Nephron (organoid): Measurements from ENCODE around the gene SGMS2.

ENCODE experiments used
- H3K27ac Mint-ChIP-seq, 3 experiments: 2 replicates each; pipeline ENCODE4 v1.8.0; 2020; ENCODE audit warnings: mixed read lengths in 3 of 3, mild to moderate bottlenecking in 2 of 3, moderate library complexity in 1 of 3
- H3K27me3 Mint-ChIP-seq: 2 replicates; pipeline ENCODE4 v1.8.0; 2021; ENCODE audit warnings: low read depth, mild to moderate bottlenecking, moderate library complexity, mixed read lengths
- H3K36me3 Mint-ChIP-seq: 2 replicates; pipeline ENCODE4 v1.8.0; 2020; ENCODE audit warnings: low read depth, mixed read lengths
- H3K4me1 Mint-ChIP-seq: 2 replicates; pipeline ENCODE4 v1.8.0; 2020; ENCODE audit warnings: mixed read lengths
- H3K4me3 Mint-ChIP-seq, 3 experiments: 2 replicates each; pipeline ENCODE4 v1.8.0; 2020; ENCODE audit warnings: mild to moderate bottlenecking in 3 of 3, mixed read lengths in 3 of 3, moderate library complexity in 2 of 3
- H3K9me3 Mint-ChIP-seq: 2 replicates; pipeline ENCODE4 v1.8.0; 2020; ENCODE audit warnings: mixed read lengths
- TF ChIP-seq, protein P1 (sequence below), 3 experiments: fragments of 200-600 bp; sonication (generic); IDR thresholded peaks; one replicate each; pipeline ENCODE4 v1.5.0; 2021; ENCODE audit warnings: antibody characterized with exemption in 3 of 3; ENCODE audit not compliant: unreplicated experiment in 3 of 3

Gene SGMS2

DNA sequence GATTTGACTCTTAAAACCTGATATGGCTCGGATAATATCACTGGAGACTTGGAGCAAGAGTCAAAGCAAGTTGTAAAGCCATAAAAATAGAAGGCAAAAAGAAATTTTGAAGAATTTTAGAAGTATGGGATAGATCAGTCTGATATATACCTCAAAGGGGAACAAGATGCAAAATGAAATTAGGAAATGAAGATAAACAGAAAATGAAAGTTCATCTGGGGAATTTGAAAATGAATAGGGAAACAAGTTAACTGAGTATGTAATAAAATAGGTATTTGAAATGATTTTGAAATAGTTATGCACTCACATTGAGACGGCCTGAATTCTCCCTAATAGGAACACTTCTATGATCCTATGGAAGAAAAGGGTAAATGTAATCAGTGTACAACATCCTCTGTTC is 112.3 kb downstream of the SGMS2 start:
- peaks cover 9% of the 10 kb centered on the region for H3K4me1 Mint-ChIP-seq
- H3K4me3 Mint-ChIP-seq = no peak overlapping the region
- peaks cover 4% of the 10 kb centered on the region for H3K27me3 Mint-ChIP-seq
- TF ChIP-seq, protein P1, sequence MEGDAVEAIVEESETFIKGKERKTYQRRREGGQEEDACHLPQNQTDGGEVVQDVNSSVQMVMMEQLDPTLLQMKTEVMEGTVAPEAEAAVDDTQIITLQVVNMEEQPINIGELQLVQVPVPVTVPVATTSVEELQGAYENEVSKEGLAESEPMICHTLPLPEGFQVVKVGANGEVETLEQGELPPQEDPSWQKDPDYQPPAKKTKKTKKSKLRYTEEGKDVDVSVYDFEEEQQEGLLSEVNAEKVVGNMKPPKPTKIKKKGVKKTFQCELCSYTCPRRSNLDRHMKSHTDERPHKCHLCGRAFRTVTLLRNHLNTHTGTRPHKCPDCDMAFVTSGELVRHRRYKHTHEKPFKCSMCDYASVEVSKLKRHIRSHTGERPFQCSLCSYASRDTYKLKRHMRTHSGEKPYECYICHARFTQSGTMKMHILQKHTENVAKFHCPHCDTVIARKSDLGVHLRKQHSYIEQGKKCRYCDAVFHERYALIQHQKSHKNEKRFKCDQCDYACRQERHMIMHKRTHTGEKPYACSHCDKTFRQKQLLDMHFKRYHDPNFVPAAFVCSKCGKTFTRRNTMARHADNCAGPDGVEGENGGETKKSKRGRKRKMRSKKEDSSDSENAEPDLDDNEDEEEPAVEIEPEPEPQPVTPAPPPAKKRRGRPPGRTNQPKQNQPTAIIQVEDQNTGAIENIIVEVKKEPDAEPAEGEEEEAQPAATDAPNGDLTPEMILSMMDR (IDR thresholded peaks at IDR 0.05; ENCODE audit: unreplicated experiment in 3 of 3) = no peak
- H3K9me3 Mint-ChIP-seq = no peaks in the 10 kb centered on the region
- no peak overlapping the region for H3K27ac Mint-ChIP-seq
- H3K36me3 Mint-ChIP-seq = peaks cover 5% of the 10 kb centered on the region

DNA sequence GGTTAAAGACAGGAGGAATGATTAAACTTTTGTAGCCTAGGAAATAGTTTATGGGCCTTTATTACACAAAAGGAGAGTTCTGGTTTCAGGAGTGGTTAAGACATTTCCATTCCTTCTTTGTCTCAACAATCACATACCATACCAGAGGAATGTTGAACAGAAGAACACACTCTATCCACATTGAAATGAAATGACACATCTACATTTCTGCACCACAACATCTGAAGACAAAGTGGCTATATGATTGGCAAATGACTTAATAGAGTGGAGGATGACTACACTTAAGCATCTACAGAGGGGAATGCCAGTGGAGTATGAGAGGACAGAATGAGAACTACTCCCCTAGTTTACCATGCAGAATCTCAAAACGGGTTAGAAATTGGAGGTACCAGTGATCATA is 114.6 kb downstream of the SGMS2 start:
- H3K27me3 Mint-ChIP-seq = no peaks in the 10 kb centered on the region
- no peak overlapping the region for H3K4me3 Mint-ChIP-seq
- no peak overlapping the region for H3K27ac Mint-ChIP-seq
- H3K36me3 Mint-ChIP-seq = peaks cover 11% of the 10 kb centered on the region
- TF ChIP-seq, protein P1 (IDR thresholded peaks at IDR 0.05; ENCODE audit: unreplicated experiment in 3 of 3) = no peak
- no peaks in the 10 kb centered on the region for H3K9me3 Mint-ChIP-seq
- no peaks in the 10 kb centered on the region for H3K4me1 Mint-ChIP-seq

DNA sequence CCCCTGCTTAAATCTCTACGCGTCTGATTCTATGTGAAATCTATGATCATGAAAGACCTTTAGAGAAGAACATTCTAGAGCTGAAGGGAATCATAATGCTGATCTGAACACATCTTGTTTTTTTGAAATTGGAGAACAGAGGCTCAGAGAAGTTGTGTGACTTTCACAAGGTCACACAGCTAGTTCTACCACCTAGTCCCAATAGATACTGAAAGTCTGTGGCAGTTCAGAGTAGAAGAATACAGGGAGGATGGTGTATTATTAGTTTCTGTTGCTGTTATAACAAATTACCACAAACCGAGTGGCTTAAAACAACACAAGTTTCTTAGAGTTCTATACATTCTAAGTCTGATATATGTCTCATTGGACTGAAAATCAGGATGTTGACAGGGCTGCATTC is 121.1 kb downstream of the SGMS2 start:
- Mint-ChIP-seq H3K36me3 (peaks cover 33% of the 10 kb centered on the region), H3K27ac (no peak overlapping the region), H3K27me3 (no peaks in the 10 kb centered on the region), H3K4me1 (no peaks in the 10 kb centered on the region), H3K9me3 (no peaks in the 10 kb centered on the region), H3K4me3 (no peak overlapping the region)
- TF ChIP-seq, protein P1 (IDR thresholded peaks at IDR 0.05; ENCODE audit: unreplicated experiment in 3 of 3) = no peak

DNA sequence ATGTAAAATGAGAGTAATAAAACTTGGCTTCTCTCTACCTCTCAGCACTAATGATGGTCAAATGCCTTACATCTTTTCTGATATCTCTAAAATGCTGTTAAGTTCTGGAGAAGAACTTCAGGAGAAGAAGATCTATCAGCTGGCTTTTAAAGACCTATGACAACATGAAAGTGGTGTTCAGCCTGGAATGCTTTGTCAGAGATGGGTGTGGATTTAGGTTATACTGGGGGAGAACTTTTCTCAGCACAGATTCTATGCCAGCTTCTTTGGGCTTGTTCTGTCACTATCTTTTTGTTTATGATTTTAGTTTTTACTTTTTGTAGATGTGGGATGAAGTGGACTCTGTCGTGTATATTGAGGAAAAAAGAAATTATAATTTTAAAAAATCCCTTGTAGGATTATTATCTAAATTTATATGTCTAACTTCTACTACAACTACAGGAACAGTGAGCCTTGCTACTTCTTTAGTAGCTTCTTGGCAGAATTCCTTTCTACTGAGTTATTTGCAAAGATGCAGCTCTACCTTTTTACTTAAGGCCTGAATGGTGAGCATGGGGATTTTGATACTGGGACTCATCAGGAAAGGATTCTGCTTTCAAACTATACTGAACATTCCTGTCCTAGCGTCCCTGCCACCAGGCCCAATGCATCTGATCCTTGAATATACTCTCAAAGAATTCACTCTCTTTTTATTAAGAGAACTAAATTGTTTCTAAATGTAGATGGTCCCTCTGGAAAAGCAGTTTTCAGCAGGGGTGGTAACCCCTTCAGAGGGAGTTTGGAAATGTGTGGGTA is 126.2 kb downstream of the SGMS2 start:
- Mint-ChIP-seq H3K4me1 (no peaks in the 10 kb centered on the region), H3K27me3 (no peaks in the 10 kb centered on the region), H3K4me3 (no peak overlapping the region), H3K36me3 (peaks cover 21% of the 10 kb centered on the region), H3K9me3 (peaks cover 9% of the 10 kb centered on the region), H3K27ac (no peak overlapping the region)
- TF ChIP-seq, protein P1 (IDR thresholded peaks at IDR 0.05; ENCODE audit: unreplicated experiment in 3 of 3) = no peak

DNA sequence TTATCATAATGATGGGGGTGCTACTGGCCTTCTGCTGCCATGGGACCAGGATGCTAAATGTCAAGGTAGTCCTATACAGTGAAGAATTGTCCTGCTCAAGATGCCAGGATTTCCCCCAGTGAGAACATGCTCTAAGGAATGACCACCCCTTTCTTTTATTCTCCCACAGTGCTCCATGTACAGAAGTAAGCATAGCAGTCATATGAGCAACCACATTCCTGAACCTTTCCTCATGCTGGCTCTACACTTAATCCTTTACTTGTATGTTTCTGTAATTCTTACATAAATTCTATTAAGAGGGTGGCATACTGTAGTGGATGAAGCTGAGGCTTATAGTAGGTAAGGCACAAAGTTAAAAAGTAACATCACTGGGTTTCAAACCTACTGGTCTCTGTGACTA is 126.8 kb downstream of the SGMS2 start:
- peaks cover 25% of the 10 kb centered on the region for H3K36me3 Mint-ChIP-seq
- no peak overlapping the region for H3K27ac Mint-ChIP-seq
- peaks cover 15% of the 10 kb centered on the region for H3K9me3 Mint-ChIP-seq
- TF ChIP-seq, protein P1 (IDR thresholded peaks at IDR 0.05; ENCODE audit: unreplicated experiment in 3 of 3) = no peak
- H3K4me3 Mint-ChIP-seq = no peak overlapping the region
- H3K4me1 Mint-ChIP-seq = no peaks in the 10 kb centered on the region
- no peaks in the 10 kb centered on the region for H3K27me3 Mint-ChIP-seq

DNA sequence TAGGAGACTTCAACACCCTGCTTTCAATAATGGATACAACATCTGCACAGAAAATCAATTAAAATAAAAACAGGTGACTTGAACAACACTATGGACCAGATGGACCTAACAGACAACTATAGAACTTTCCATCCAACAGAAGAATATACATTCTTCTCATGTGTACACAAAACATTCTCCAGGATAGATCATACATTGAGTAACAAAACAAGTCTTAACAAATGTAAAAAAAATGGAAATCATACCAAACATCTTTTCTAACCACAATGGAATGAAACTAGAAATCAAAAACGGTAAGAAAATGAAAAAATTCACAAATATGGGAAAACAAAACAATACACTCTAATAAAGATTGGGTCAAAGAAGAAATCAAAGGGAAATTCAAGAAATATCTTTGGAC is 131.3 kb downstream of the SGMS2 start:
- H3K36me3 Mint-ChIP-seq = peaks cover 6% of the 10 kb centered on the region
- H3K27me3 Mint-ChIP-seq = no peaks in the 10 kb centered on the region
- no peak overlapping the region for H3K4me3 Mint-ChIP-seq
- H3K4me1 Mint-ChIP-seq = no peaks in the 10 kb centered on the region
- TF ChIP-seq, protein P1 (IDR thresholded peaks at IDR 0.05; ENCODE audit: unreplicated experiment in 3 of 3) = no peak
- H3K9me3 Mint-ChIP-seq = peaks cover 38% of the 10 kb centered on the region
- H3K27ac Mint-ChIP-seq = no peak overlapping the region
